GM12873 (cell line): ENCODE data around the gene OTUB2.

Source experiments
- CTCF ChIP-seq: IDR thresholded peaks from 2 replicates; pipeline ENCODE4 v1.5.1; 2012; ENCODE audit warnings: low read depth, mild to moderate bottlenecking, moderate library complexity, low read length, control low read depth; ENCODE audit not compliant: insufficient read depth; ENCODE audit errors: missing control alignments

The OTUB2 gene

GRCh38 chr14:94015223-94015622 is 10.9 kb upstream of the OTUB2 start:
- peak; percentile 27 for TF ChIP-seq CTCF

GRCh38 chr14:94016446-94016976 is 9.6 kb upstream of the OTUB2 start:
- TF ChIP-seq CTCF = no peak

GRCh38 chr14:94018308-94018707 is 7.8 kb upstream of the OTUB2 start:
- TF ChIP-seq CTCF = no peak

GRCh38 chr14:94019329-94019728 is 6.8 kb upstream of the OTUB2 start:
- no peak for TF ChIP-seq CTCF

GRCh38 chr14:94020267-94020666 is 5.9 kb upstream of the OTUB2 start:
- TF ChIP-seq CTCF = no peak

- TF ChIP-seq CTCF = no peak
These were observed 5.1 kb upstream of the OTUB2 start for GRCh38 chr14:94021001-94021400.

- TF ChIP-seq CTCF = no peak
These were observed 4.6 kb upstream of the OTUB2 start for GRCh38 chr14:94021416-94022157.
